Activated CD8-positive, alpha-beta memory T cell treated with anti-CD3 and anti-CD28 coated beads, Interleukin-2, amount 10 ng/mL, durations not matched to agents 7 days and 5 days (primary cell): Measurements from ENCODE around the gene RABAC1. TPM values are rescaled to one million over a fixed set of nuclear protein-coding genes. Genes with fewer than 3 reads are reported as not detected.
A peak's percentile ranks its signal among the peaks of the same experiment; 100 is the strongest.
"Not testable (repeated sequence)": the region's sequence is repeated elsewhere in the genome, so short reads cannot be mapped to it uniquely, and the experiment has no call there.

Source experiments
- ATAC-seq: fragments of 150-1000 bp; cut with Tn5 transposase; one replicate; pipeline ENCODE4 v1.10.0; 2021; ENCODE audit warnings: moderate library complexity
- CTCF ChIA-PET: fragments of 350-600 bp; sonication (Branson Sonifier 250); formaldehyde crosslinking; loops from one replicate; lab custom pipeline; 2021; ENCODE audit warnings: antibody characterized with exemption; lab: Charles Lee
- DNase-seq: peaks from one replicate; pipeline ENCODE4 v3.0.0-alpha.2; 2020
- H3K27ac Mint-ChIP-seq: one replicate; pipeline ENCODE4 v1.8.0; 2021; ENCODE audit warnings: mild to moderate bottlenecking, mixed read lengths
- H3K27me3 Mint-ChIP-seq: one replicate; pipeline ENCODE4 v1.8.0; 2021; ENCODE audit warnings: mixed read lengths
- H3K36me3 Mint-ChIP-seq: one replicate; pipeline ENCODE4 v1.8.0; 2021; ENCODE audit warnings: mild to moderate bottlenecking, mixed read lengths
- H3K4me1 Mint-ChIP-seq: one replicate; pipeline ENCODE4 v1.8.0; 2021; ENCODE audit warnings: mixed read lengths
- H3K4me3 Mint-ChIP-seq: one replicate; pipeline ENCODE4 v1.8.0; 2021; ENCODE audit warnings: mild to moderate bottlenecking, moderate library complexity, mixed read lengths
- H3K9me3 Mint-ChIP-seq: one replicate; pipeline ENCODE4 v1.8.0; 2022; ENCODE audit warnings: low read depth, mixed read lengths
- total RNA-seq, 2 experiments: library from RNA; stranded (reverse); gene quantifications; one replicate each; pipeline ENCODE4 v1.2.3, GENCODE V29; 2021

Gene RABAC1
- total RNA-seq, 2 experiments from 2014 or later = 81.3 to 93.9 TPM

- peaks cover 22% of the 10 kb centered on the region for H3K4me1 Mint-ChIP-seq
- H3K9me3 Mint-ChIP-seq = no peaks in the 10 kb centered on the region
- peak overlapping the region; percentile 10 for H3K4me3 Mint-ChIP-seq
- H3K27me3 Mint-ChIP-seq = peaks cover 53% of the 10 kb centered on the region
- no peak for ATAC-seq
- no peaks in the 10 kb centered on the region for H3K36me3 Mint-ChIP-seq
- CTCF ChIA-PET = no interaction called here
- no peak overlapping the region for H3K27ac Mint-ChIP-seq
- DNase-seq = no peak
These were observed 36.2 kb upstream of the RABAC1 start for GRCh38 chr19:41994994-41995958.

- peaks cover 22% of the 10 kb centered on the region for H3K4me1 Mint-ChIP-seq
- no peak overlapping the region for H3K27ac Mint-ChIP-seq
- no peaks in the 10 kb centered on the region for H3K9me3 Mint-ChIP-seq
- ATAC-seq (peak; percentile 4), DNase-seq (no peak)
- H3K27me3 Mint-ChIP-seq = peaks cover 46% of the 10 kb centered on the region
- H3K4me3 Mint-ChIP-seq = peak overlapping the region; percentile 10
- no peaks in the 10 kb centered on the region for H3K36me3 Mint-ChIP-seq
- CTCF ChIA-PET = interaction anchor here (0.6 kb wide), 1 partner anchor 41 kb away, joined by 3 read pairs; no protein-coding TSS in a partner anchor
These were observed 35.4 kb upstream of the RABAC1 start for GRCh38 chr19:41994521-41994971.

GRCh38 chr19:41993612-41994483 lies 34.7 kb upstream of the RABAC1 start, which contains the start of gene ATP1A3:
ATP1A3 (minus strand) TSS chr19:41994230; CDS start chr19:41994076, 154 bp downstream.
- ATAC-seq (peak; percentile 87), DNase-seq (peak; percentile 72)
- Mint-ChIP-seq H3K4me1 (peaks cover 20% of the 10 kb centered on the region), H3K27ac (no peak within 1 kb of the TSS), H3K36me3 (no peaks in the 10 kb centered on the region), H3K27me3 (peaks cover 41% of the 10 kb centered on the region), H3K4me3 (peak within 1 kb of the TSS; percentile 76), H3K9me3 (no peaks in the 10 kb centered on the region)
- CTCF ChIA-PET = interaction anchor here (0.6 to 1.2 kb wide), 2 partner anchors 37 to 41 kb away, joined by 3 read pairs; no protein-coding TSS in a partner anchor

- H3K27me3 Mint-ChIP-seq = peaks cover 30% of the 10 kb centered on the region
- not testable (repeated sequence) for H3K4me3 Mint-ChIP-seq, DNase-seq, ATAC-seq, H3K27ac Mint-ChIP-seq, H3K36me3 Mint-ChIP-seq, H3K9me3 Mint-ChIP-seq
- CTCF ChIA-PET = interaction anchor here (1.0 kb wide), 1 partner anchor 43 kb away, joined by 3 read pairs; no protein-coding TSS in a partner anchor
- H3K4me1 Mint-ChIP-seq = peaks cover 12% of the 10 kb centered on the region
These were observed 32.9 kb upstream of the RABAC1 start for GRCh38 chr19:41991925-41992569.

GRCh38 chr19:41991025-41991424 lies 31.9 kb upstream of the RABAC1 start:
- Mint-ChIP-seq H3K4me3 (no peak overlapping the region), H3K4me1 (peaks cover 6% of the 10 kb centered on the region), H3K27me3 (peaks cover 21% of the 10 kb centered on the region), H3K36me3 (no peaks in the 10 kb centered on the region), H3K9me3 (no peaks in the 10 kb centered on the region), H3K27ac (no peak overlapping the region)
- DNase-seq (no peak), ATAC-seq (no peak)
- CTCF ChIA-PET = interaction anchor here (0.6 to 1.0 kb wide), 2 partner anchors 44 to 127 kb away, joined by 3 read pairs; no protein-coding TSS in a partner anchor

GRCh38 chr19:41990615-41991014 lies 31.5 kb upstream of the RABAC1 start:
- no peaks in the 10 kb centered on the region for H3K9me3 Mint-ChIP-seq
- peaks cover 18% of the 10 kb centered on the region for H3K27me3 Mint-ChIP-seq
- no peak overlapping the region for H3K27ac Mint-ChIP-seq
- no peaks in the 10 kb centered on the region for H3K36me3 Mint-ChIP-seq
- peaks cover 6% of the 10 kb centered on the region for H3K4me1 Mint-ChIP-seq
- CTCF ChIA-PET = no interaction called here
- DNase-seq (no peak), ATAC-seq (no peak)
- no peak overlapping the region for H3K4me3 Mint-ChIP-seq

- DNase-seq (no peak), ATAC-seq (no peak)
- Mint-ChIP-seq H3K27ac (no peak overlapping the region), H3K4me1 (peaks cover 5% of the 10 kb centered on the region), H3K9me3 (no peaks in the 10 kb centered on the region), H3K27me3 (peaks cover 12% of the 10 kb centered on the region), H3K36me3 (no peaks in the 10 kb centered on the region), H3K4me3 (no peak overlapping the region)
- CTCF ChIA-PET = no interaction called here
These were observed 30.9 kb upstream of the RABAC1 start for GRCh38 chr19:41990028-41990427.

- H3K27me3 Mint-ChIP-seq = peaks cover 7% of the 10 kb centered on the region
- DNase-seq (no peak), ATAC-seq (no peak)
- no peak overlapping the region for H3K27ac Mint-ChIP-seq
- CTCF ChIA-PET = interaction anchor here (0.6 to 0.8 kb wide), 2 partner anchors 10 to 928 kb away, joined by 3 to 5 read pairs; no protein-coding TSS in a partner anchor
- H3K4me1 Mint-ChIP-seq = peaks cover 4% of the 10 kb centered on the region
- no peak overlapping the region for H3K4me3 Mint-ChIP-seq
- no peaks in the 10 kb centered on the region for H3K36me3 Mint-ChIP-seq
- H3K9me3 Mint-ChIP-seq = no peaks in the 10 kb centered on the region
These were observed 29.8 kb upstream of the RABAC1 start for GRCh38 chr19:41988947-41989346.

- no peaks in the 10 kb centered on the region for H3K27me3 Mint-ChIP-seq
- DNase-seq (no peak), ATAC-seq (no peak)
- CTCF ChIA-PET = no interaction called here
- no peak overlapping the region for H3K4me3 Mint-ChIP-seq
- H3K36me3 Mint-ChIP-seq = no peaks in the 10 kb centered on the region
- no peaks in the 10 kb centered on the region for H3K9me3 Mint-ChIP-seq
- H3K27ac Mint-ChIP-seq = no peak overlapping the region
- H3K4me1 Mint-ChIP-seq = no peaks in the 10 kb centered on the region
These were observed 28.2 kb upstream of the RABAC1 start for GRCh38 chr19:41987141-41987860.

- H3K27ac Mint-ChIP-seq = no peak overlapping the region
- no peaks in the 10 kb centered on the region for H3K9me3 Mint-ChIP-seq
- no peaks in the 10 kb centered on the region for H3K36me3 Mint-ChIP-seq
- H3K4me1 Mint-ChIP-seq = no peaks in the 10 kb centered on the region
- H3K27me3 Mint-ChIP-seq = no peaks in the 10 kb centered on the region
- H3K4me3 Mint-ChIP-seq = no peak overlapping the region
- ATAC-seq (no peak), DNase-seq (no peak)
- CTCF ChIA-PET = no interaction called here
These were observed 25.8 kb upstream of the RABAC1 start for GRCh38 chr19:41984961-41985360.

GRCh38 chr19:41981724-41982123 lies 22.6 kb upstream of the RABAC1 start:
- no peaks in the 10 kb centered on the region for H3K36me3 Mint-ChIP-seq
- H3K4me3 Mint-ChIP-seq = no peak overlapping the region
- H3K4me1 Mint-ChIP-seq = no peaks in the 10 kb centered on the region
- no peak overlapping the region for H3K27ac Mint-ChIP-seq
- no peaks in the 10 kb centered on the region for H3K9me3 Mint-ChIP-seq
- no peaks in the 10 kb centered on the region for H3K27me3 Mint-ChIP-seq
- DNase-seq = no peak
- no peak for ATAC-seq
- CTCF ChIA-PET = no interaction called here

GRCh38 chr19:41978470-41978869 lies 19.3 kb upstream of the RABAC1 start:
- DNase-seq = no peak
- CTCF ChIA-PET = interaction anchor here (0.8 to 1.3 kb wide), 2 partner anchors 11 to 56 kb away, joined by 3 to 5 read pairs; no protein-coding TSS in a partner anchor
- Mint-ChIP-seq H3K27me3 (no peaks in the 10 kb centered on the region), H3K9me3 (no peaks in the 10 kb centered on the region), H3K27ac (no peak overlapping the region), H3K4me3 (no peak overlapping the region), H3K36me3 (no peaks in the 10 kb centered on the region), H3K4me1 (no peaks in the 10 kb centered on the region)
- no peak for ATAC-seq
